Suprapubic skin (tissue), 4 donors: ENCODE results near the gene CBFA2T2.
"Not testable (repeated sequence)": the region's sequence is repeated elsewhere in the genome, so short reads cannot be mapped to it uniquely, and the experiment has no call there.

ENCODE experiments used
- POLR2A ChIP-seq, 2 donors: fragments of 450-650 bp; IDR thresholded peaks; one replicate each; pipeline ENCODE4 v1.6.1; 2017; ENCODE audit warnings: antibody characterized with exemption in 2 of 2, mild to moderate bottlenecking in 2 of 2, moderate library complexity in 2 of 2
- POLR2AphosphoS5 ChIP-seq, 3 donors: sonication (generic); formaldehyde crosslinking; IDR thresholded peaks; one replicate each; pipeline ENCODE4 v1.6.1; 2017; ENCODE audit warnings: antibody characterized with exemption in 3 of 3
- TF ChIP-seq, protein P1 (sequence below), 2 donors: fragments of 200-600 bp in 1 of 2; fragments of 450-650 bp in 1 of 2; sonication (generic) in 1 of 2; IDR thresholded peaks; one replicate each; pipeline ENCODE4 v1.5.1; 2016 to 2019; ENCODE audit warnings: antibody characterized with exemption in 2 of 2, mild to moderate bottlenecking in 1 of 2, moderate library complexity in 1 of 2

DNA sequence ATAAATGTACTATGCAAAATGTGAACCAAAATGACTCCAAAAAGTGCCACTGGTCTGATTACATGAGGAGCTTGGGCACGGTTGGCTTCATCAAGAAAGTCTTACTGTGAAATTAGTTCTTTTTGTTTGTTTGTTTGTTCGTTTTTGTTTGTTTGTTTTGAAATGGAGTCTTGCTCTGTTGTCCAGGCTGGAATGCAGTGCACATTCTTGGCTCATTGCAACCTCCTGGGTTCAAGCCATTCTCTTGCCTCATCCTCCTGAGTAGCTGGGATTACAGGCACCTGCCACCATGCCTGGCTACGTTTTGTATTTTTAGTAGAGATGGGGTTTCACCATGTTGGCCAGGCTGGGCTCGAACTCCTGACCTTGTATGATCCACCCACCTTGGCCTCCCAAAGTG, 142.0 kb downstream of the CBFA2T2 start:
- not testable (repeated sequence) for TF ChIP-seq POLR2A, POLR2AphosphoS5 (IDR thresholded peaks at IDR 0.05)
- TF ChIP-seq, protein P1, sequence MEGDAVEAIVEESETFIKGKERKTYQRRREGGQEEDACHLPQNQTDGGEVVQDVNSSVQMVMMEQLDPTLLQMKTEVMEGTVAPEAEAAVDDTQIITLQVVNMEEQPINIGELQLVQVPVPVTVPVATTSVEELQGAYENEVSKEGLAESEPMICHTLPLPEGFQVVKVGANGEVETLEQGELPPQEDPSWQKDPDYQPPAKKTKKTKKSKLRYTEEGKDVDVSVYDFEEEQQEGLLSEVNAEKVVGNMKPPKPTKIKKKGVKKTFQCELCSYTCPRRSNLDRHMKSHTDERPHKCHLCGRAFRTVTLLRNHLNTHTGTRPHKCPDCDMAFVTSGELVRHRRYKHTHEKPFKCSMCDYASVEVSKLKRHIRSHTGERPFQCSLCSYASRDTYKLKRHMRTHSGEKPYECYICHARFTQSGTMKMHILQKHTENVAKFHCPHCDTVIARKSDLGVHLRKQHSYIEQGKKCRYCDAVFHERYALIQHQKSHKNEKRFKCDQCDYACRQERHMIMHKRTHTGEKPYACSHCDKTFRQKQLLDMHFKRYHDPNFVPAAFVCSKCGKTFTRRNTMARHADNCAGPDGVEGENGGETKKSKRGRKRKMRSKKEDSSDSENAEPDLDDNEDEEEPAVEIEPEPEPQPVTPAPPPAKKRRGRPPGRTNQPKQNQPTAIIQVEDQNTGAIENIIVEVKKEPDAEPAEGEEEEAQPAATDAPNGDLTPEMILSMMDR (IDR thresholded peaks at IDR 0.05) = not testable (repeated sequence)
